ENCODE data around the gene INPP5K.
"Not testable (repeated sequence)": the region's sequence is repeated elsewhere in the genome, so short reads cannot be mapped to it uniquely, and the experiment has no call there.

The INPP5K gene

DNA sequence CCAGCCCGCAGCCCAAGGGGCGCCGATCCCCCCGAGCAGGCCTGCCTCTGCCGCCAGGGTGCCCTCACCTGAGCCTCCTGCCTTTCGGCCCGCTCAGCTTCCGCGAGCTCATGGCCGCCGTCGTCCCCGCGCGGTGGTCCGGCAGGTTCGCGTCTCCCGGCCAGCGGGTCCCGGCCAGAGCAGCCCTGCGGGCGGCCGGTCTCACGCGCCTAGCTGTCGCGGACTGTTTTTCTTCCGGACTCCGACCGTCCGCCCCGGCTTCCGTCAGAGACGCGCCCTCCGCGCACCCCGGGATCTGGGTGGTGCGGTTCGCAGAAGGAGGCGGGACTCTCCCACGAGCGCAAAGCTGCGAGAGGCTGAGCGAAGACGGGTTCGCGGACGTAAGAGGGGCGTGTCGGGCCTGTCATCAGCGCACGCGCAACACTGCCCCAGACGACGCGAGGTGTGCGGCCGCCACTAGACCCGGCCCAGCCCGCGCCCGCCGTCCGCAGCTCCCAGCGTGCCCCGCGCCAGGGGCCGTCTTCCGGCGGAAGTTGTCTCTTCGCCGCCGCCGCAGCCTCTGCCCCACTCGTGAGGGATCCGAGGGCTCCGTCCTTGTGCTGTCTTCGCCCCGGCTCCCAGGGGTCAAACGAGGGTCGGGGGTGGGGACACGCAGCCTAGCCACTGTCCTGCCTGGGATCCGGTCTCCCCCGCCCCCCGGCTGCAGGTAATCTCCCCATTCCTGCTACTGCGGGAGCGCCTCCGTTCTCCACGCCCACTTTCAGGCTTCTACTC lies at the start of gene INPP5K:
INPP5K (minus strand) TSS at position 225 of the 774 bp plus-strand sequence; CDS start at position 112, 113 bp downstream.
- TF ChIP-seq, protein P1, sequence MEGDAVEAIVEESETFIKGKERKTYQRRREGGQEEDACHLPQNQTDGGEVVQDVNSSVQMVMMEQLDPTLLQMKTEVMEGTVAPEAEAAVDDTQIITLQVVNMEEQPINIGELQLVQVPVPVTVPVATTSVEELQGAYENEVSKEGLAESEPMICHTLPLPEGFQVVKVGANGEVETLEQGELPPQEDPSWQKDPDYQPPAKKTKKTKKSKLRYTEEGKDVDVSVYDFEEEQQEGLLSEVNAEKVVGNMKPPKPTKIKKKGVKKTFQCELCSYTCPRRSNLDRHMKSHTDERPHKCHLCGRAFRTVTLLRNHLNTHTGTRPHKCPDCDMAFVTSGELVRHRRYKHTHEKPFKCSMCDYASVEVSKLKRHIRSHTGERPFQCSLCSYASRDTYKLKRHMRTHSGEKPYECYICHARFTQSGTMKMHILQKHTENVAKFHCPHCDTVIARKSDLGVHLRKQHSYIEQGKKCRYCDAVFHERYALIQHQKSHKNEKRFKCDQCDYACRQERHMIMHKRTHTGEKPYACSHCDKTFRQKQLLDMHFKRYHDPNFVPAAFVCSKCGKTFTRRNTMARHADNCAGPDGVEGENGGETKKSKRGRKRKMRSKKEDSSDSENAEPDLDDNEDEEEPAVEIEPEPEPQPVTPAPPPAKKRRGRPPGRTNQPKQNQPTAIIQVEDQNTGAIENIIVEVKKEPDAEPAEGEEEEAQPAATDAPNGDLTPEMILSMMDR (IDR thresholded peaks at IDR 0.05; ENCODE audit: insufficient read depth, low read depth, low read length, missing control alignments) = no peak
- DNase-seq (ENCODE audit: low read depth) = peak; percentile 99
- H3K4me3 ChIP-seq (ENCODE audit: low read length) = peak within 1 kb of the TSS; percentile 86

DNA sequence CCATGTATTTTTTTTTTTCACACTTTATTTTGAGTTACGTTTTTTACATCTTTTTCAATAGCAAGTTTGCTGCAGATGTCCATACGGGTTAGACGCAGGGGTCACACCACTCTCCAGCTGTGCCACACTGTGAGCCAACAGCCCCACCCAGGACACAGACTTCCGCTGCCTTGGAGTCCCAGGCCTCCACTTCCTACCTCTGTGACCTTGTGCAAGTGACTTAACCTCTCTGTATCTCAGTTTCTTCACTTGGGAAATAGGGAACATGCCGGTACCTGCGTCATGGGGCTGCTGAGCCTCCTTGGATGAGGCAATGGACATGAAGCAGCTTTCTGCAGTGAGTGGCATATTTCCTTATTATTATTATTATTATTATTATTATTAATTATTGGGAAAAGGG lies 49.5 kb upstream of the INPP5K start:
- TF ChIP-seq, protein P1 (IDR thresholded peaks at IDR 0.05; ENCODE audit: insufficient read depth, low read depth, low read length, missing control alignments) = no peak
- no peak overlapping the region for H3K4me3 ChIP-seq (ENCODE audit: low read length)
- DNase-seq (ENCODE audit: low read depth) = peak; percentile 26

DNA sequence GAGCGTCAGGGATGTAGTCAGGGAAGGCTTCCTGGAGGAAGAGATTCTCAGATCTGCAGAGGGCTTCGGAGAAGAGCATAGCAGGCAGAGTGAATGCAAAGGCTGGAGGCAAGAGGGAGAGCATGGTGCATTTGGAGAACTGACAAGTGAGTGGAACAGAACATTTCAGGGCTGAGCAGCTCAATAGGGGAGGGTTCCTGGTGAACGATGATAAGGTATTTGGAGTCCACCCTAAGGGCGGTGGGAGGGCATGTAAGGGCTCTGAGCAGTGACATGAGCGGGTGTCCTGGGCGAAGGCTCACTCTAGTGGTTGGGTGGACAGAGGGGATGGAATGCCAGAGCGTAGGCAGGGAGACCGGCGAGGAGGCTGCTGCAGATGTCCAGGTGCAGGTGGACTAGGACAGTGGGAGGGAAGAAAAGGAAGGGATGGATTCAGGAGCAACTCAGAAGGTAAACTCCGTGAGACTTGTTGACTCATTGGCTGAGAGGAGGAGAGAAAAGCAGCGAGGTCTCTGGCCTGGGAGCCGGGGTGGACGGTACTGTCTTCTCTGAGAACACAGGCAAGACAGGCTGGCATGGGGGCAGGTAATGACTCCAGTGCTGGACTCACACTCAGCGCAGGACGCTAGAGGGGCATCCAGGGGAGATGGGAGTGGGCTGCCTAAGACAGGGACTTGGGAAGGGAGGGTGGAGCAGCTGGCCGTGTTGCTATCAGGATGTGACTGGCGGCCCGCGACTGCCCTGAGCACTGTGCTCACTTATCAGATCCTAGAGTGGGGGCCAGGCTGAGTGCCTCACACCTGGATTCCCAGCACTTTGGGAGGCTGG lies 47.6 kb upstream of the INPP5K start:
- TF ChIP-seq, protein P1 (IDR thresholded peaks at IDR 0.05; ENCODE audit: insufficient read depth, low read depth, low read length, missing control alignments) = no peak
- no peak for DNase-seq (ENCODE audit: low read depth)

DNA sequence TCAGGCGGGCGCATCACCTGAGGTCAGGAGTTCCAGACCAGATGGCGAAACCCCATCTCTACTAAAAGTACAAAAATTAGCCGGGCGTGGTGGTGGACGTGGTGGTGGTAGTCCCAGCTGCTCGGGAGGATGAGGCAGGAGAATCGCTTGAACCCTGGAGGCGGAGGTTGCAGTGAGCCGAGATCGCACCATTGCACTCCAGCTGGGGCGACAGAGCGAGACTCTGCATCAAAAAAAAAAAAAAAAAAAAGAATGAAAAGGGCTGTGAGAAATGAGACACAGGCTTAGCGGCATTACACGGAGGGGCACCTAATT lies 47.0 kb upstream of the INPP5K start:
- not testable (repeated sequence) for DNase-seq (ENCODE audit: low read depth); H3K4me3 ChIP-seq (ENCODE audit: low read length)

More for the DNA sequence above, 47.6 kb upstream of the INPP5K start:
- H3K4me3 ChIP-seq (ENCODE audit: low read length) = no peak overlapping the region

DNA sequence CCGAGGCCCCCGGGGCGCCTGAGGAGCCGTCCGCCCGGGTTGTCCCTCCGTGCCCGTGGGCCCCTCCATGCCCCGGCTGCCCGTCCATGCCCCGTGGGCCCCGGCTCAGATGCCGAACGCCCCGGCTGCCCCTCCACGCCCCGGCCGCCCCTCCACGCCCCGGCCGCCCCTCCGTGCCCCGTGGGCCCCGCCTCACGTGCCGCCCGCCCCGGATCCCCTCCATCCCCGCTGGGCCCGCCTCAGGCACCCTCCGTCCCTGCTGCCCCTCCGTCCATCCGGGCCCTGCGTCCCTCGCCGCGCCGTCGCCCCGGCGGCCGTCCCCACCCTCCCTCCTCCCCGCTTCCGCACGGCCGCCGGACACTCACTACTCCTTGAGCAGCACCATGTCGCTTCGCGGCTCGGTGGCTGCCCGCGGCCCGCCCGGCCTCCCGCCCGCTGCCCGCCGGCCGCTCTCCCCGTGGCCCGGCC lies 45.8 kb upstream of the INPP5K start:
- no peak for DNase-seq (ENCODE audit: low read depth)
- peak overlapping the region; percentile 65 for H3K4me3 ChIP-seq (ENCODE audit: low read length)
- TF ChIP-seq, protein P1 (IDR thresholded peaks at IDR 0.05; ENCODE audit: insufficient read depth, low read depth, low read length, missing control alignments) = no peak

DNA sequence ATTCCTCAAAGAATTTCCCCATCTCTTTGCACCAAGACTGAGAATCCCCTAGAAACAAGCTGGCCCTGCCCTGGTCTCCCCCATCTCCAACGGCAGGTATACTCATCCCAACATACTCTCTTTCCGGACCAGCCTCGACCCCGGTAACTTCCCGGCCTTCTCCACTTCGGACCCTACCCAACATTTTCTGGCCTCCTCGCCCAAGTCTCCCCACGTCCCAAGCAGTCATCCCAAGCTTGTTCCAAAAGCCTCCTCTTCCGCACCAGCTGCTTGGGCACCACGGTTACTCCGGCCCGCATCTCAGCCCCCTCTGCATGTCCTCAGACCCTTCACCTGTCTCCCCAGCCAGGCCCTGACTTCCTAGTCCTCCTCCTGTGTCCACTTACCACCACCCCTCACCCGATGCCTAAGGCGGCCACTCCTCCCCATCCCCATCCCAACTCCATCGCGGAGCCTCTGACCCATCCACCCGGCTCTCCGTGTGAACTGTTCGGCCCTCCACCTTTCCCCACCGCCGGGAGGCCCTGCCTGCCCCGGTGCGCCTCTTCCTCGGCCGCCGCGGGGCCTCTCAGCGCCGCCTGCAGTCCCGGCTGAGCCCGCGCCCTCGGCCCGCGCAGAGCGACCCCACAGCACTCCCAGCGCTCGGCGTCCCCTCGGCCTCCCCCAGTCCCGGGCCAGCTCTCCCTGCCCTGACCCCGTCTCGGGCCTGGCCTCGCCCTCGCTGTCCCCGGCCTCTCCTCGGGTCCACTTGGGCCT lies 45.2 kb upstream of the INPP5K start:
- peak overlapping the region; percentile 65 for H3K4me3 ChIP-seq (ENCODE audit: low read length)
- TF ChIP-seq, protein P1 (IDR thresholded peaks at IDR 0.05; ENCODE audit: insufficient read depth, low read depth, low read length, missing control alignments) = no peak
- DNase-seq (ENCODE audit: low read depth) = peak; percentile 26

DNA sequence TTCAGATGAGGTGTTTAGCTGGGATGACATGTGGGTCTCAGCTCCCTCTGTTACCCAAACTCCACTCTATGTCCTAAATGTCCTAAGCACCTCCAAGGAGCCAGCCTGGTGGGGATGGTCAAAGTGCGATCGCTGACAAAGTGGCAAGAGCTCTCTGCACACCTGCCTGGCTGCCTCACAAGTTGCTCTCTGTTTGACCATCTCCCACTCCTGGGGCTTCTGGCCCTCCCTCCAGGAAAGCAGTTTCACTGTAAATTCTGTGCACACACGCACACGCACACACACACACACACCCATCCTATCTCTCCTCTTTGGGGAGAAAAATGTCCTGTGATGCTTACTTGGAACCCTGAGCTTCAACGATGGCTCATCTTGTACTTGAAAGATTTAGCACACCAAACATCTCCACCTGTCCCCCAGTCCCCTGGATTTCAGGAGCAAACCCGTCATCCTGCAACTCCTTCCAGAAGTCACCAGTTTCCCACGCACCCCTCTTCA lies 44.5 kb upstream of the INPP5K start:
- peak overlapping the region; percentile 65 for H3K4me3 ChIP-seq (ENCODE audit: low read length)
- DNase-seq (ENCODE audit: low read depth) = no peak
- TF ChIP-seq, protein P1 (IDR thresholded peaks at IDR 0.05; ENCODE audit: insufficient read depth, low read depth, low read length, missing control alignments) = no peak
